Dendritic cell treated with granulocyte-macrophage colony-stimulating factor and Interleukin-4, amounts not matched to agents 40 ng/mL and 50 ng/mL, for 4 days (primary cell): ENCODE measurements around the gene NUP210.
A peak's percentile ranks its signal among the peaks of the same experiment; 100 is the strongest.

Experiments
- H3K27ac Mint-ChIP-seq: one replicate; pipeline ENCODE4 v1.8.0; 2022; ENCODE audit warnings: mild to moderate bottlenecking, mixed read lengths
- H3K27me3 Mint-ChIP-seq: one replicate; pipeline ENCODE4 v1.8.0; 2022; ENCODE audit warnings: mild to moderate bottlenecking, mixed read lengths
- H3K36me3 Mint-ChIP-seq: one replicate; pipeline ENCODE4 v1.8.0; 2022; ENCODE audit warnings: low read depth, mixed read lengths
- H3K4me1 Mint-ChIP-seq: one replicate; pipeline ENCODE4 v1.8.0; 2022; ENCODE audit warnings: low read depth, mixed read lengths
- H3K4me3 Mint-ChIP-seq: one replicate; pipeline ENCODE4 v1.8.0; 2022; ENCODE audit warnings: mild to moderate bottlenecking, moderate library complexity, mixed read lengths
- H3K9me3 Mint-ChIP-seq: one replicate; pipeline ENCODE4 v1.8.0; 2022; ENCODE audit warnings: mixed read lengths
- intact Hi-C: fragments of 100-400 bp; cut with micrococcal nuclease; formaldehyde crosslinking; loops from one replicate; pipeline ENCODE4 v1.15.0; 2022

The NUP210 gene

GRCh38 chr3:13420045-13420830 lies at the start of gene NUP210:
NUP210 (minus strand) TSS chr3:13420322; CDS start chr3:13420226, 96 bp downstream.
- H3K4me3 Mint-ChIP-seq = peak within 1 kb of the TSS; percentile 83
- H3K36me3 Mint-ChIP-seq = peaks cover 6% of the 10 kb centered on the region
- H3K27ac Mint-ChIP-seq = peak within 1 kb of the TSS; percentile 88
- no peaks in the 10 kb centered on the region for H3K27me3 Mint-ChIP-seq
- H3K9me3 Mint-ChIP-seq = no peaks in the 10 kb centered on the region
- peaks cover 52% of the 10 kb centered on the region for H3K4me1 Mint-ChIP-seq
- intact Hi-C loops = no loop called here

- Mint-ChIP-seq H3K4me1 (no peaks in the 10 kb centered on the region), H3K27me3 (peaks cover 30% of the 10 kb centered on the region), H3K4me3 (no peak overlapping the region), H3K9me3 (no peaks in the 10 kb centered on the region), H3K27ac (no peak overlapping the region), H3K36me3 (no peaks in the 10 kb centered on the region)
- intact Hi-C loops = no loop called here
These were observed 46.7 kb upstream of the NUP210 start for GRCh38 chr3:13466781-13467180.

- no peak overlapping the region for H3K4me3 Mint-ChIP-seq
- intact Hi-C loops = no loop called here
- H3K27ac Mint-ChIP-seq = no peak overlapping the region
- peaks cover 23% of the 10 kb centered on the region for H3K27me3 Mint-ChIP-seq
- no peaks in the 10 kb centered on the region for H3K36me3 Mint-ChIP-seq
- no peaks in the 10 kb centered on the region for H3K9me3 Mint-ChIP-seq
- peaks cover 4% of the 10 kb centered on the region for H3K4me1 Mint-ChIP-seq
These were observed 45.2 kb upstream of the NUP210 start for GRCh38 chr3:13465236-13465873.

- peaks cover 22% of the 10 kb centered on the region for H3K27me3 Mint-ChIP-seq
These were observed 43.7 kb upstream of the NUP210 start for GRCh38 chr3:13463618-13464400.

GRCh38 chr3:13462822-13463221 lies 42.7 kb upstream of the NUP210 start:
- no peaks in the 10 kb centered on the region for H3K9me3 Mint-ChIP-seq
- peaks cover 8% of the 10 kb centered on the region for H3K4me1 Mint-ChIP-seq
- H3K27ac Mint-ChIP-seq = no peak overlapping the region
- peaks cover 19% of the 10 kb centered on the region for H3K27me3 Mint-ChIP-seq
- intact Hi-C loops = no loop called here
- no peaks in the 10 kb centered on the region for H3K36me3 Mint-ChIP-seq
- H3K4me3 Mint-ChIP-seq = no peak overlapping the region

More at GRCh38 chr3:13463618-13464400, 43.7 kb upstream of the NUP210 start:
- Mint-ChIP-seq H3K27ac (no peak overlapping the region), H3K4me3 (no peak overlapping the region), H3K36me3 (no peaks in the 10 kb centered on the region), H3K9me3 (no peaks in the 10 kb centered on the region), H3K4me1 (peaks cover 4% of the 10 kb centered on the region)
- intact Hi-C loops = no loop called here

GRCh38 chr3:13462125-13462629 lies 42.1 kb upstream of the NUP210 start:
- Mint-ChIP-seq H3K4me3 (no peak overlapping the region), H3K4me1 (peaks cover 14% of the 10 kb centered on the region), H3K9me3 (no peaks in the 10 kb centered on the region), H3K36me3 (no peaks in the 10 kb centered on the region), H3K27ac (no peak overlapping the region), H3K27me3 (peaks cover 16% of the 10 kb centered on the region)
- intact Hi-C loops = no loop called here

- Mint-ChIP-seq H3K36me3 (no peaks in the 10 kb centered on the region), H3K4me3 (no peak overlapping the region), H3K27me3 (peaks cover 15% of the 10 kb centered on the region), H3K4me1 (peaks cover 14% of the 10 kb centered on the region), H3K27ac (no peak overlapping the region), H3K9me3 (no peaks in the 10 kb centered on the region)
- intact Hi-C loops = no loop called here
These were observed 41.3 kb upstream of the NUP210 start for GRCh38 chr3:13461169-13462124.

- intact Hi-C loops = no loop called here
- Mint-ChIP-seq H3K4me3 (no peak overlapping the region), H3K9me3 (no peaks in the 10 kb centered on the region), H3K36me3 (no peaks in the 10 kb centered on the region), H3K27me3 (peaks cover 13% of the 10 kb centered on the region), H3K4me1 (peaks cover 14% of the 10 kb centered on the region), H3K27ac (no peak overlapping the region)
These were observed 40.2 kb upstream of the NUP210 start for GRCh38 chr3:13460341-13460736.

GRCh38 chr3:13459605-13460340 lies 39.7 kb upstream of the NUP210 start:
- no peaks in the 10 kb centered on the region for H3K9me3 Mint-ChIP-seq
- no peaks in the 10 kb centered on the region for H3K36me3 Mint-ChIP-seq
- intact Hi-C loops = no loop called here
- peaks cover 10% of the 10 kb centered on the region for H3K27me3 Mint-ChIP-seq
- peaks cover 14% of the 10 kb centered on the region for H3K4me1 Mint-ChIP-seq
- H3K27ac Mint-ChIP-seq = no peak overlapping the region
- H3K4me3 Mint-ChIP-seq = no peak overlapping the region

GRCh38 chr3:13457593-13457992 lies 37.5 kb upstream of the NUP210 start:
- Mint-ChIP-seq H3K36me3 (no peaks in the 10 kb centered on the region), H3K27me3 (peaks cover 1% of the 10 kb centered on the region), H3K9me3 (no peaks in the 10 kb centered on the region), H3K27ac (peak overlapping the region; percentile 6), H3K4me3 (no peak overlapping the region), H3K4me1 (peaks cover 15% of the 10 kb centered on the region)
- intact Hi-C loops = no loop called here

- intact Hi-C loops = no loop called here
- Mint-ChIP-seq H3K9me3 (no peaks in the 10 kb centered on the region), H3K4me1 (peaks cover 24% of the 10 kb centered on the region), H3K4me3 (no peak overlapping the region), H3K27ac (no peak overlapping the region), H3K36me3 (no peaks in the 10 kb centered on the region), H3K27me3 (no peaks in the 10 kb centered on the region)
These were observed 35.5 kb upstream of the NUP210 start for GRCh38 chr3:13455644-13456043.

GRCh38 chr3:13452490-13453335 lies 32.6 kb upstream of the NUP210 start:
- Mint-ChIP-seq H3K36me3 (no peaks in the 10 kb centered on the region), H3K27ac (peak overlapping the region; percentile 84)

More at GRCh38 chr3:13452490-13453335, 32.6 kb upstream of the NUP210 start:
- Mint-ChIP-seq H3K9me3 (no peaks in the 10 kb centered on the region), H3K4me1 (peaks cover 18% of the 10 kb centered on the region), H3K4me3 (peak overlapping the region; percentile 84), H3K27me3 (no peaks in the 10 kb centered on the region)
- intact Hi-C loops = loop anchor here (1.0 to 2.0 kb wide), 3 partner anchors 26 to 360 kb away; no protein-coding TSS in a partner anchor
